Superior temporal gyrus (tissue), 1 donor: ENCODE data around the gene SNX21.
A peak's percentile ranks its signal among the peaks of the same experiment; 100 is the strongest.
"Not testable (repeated sequence)": the region's sequence is repeated elsewhere in the genome, so short reads cannot be mapped to it uniquely, and the experiment has no call there.

ENCODE experiments used
- DNase-seq: peaks from one replicate; pipeline ENCODE4 v3.0.0-alpha.2; 2016; ENCODE audit errors: extremely low spot score

The SNX21 gene

GRCh38 chr20:45850926-45851325 lies 17.3 kb downstream of the SNX21 start:
- no peak for DNase-seq

GRCh38 chr20:45851501-45851900 lies 17.9 kb downstream of the SNX21 start:
- DNase-seq: no peak

GRCh38 chr20:45852326-45852725 lies 18.7 kb downstream of the SNX21 start:
- no peak for DNase-seq

GRCh38 chr20:45853484-45853883 lies 19.9 kb downstream of the SNX21 start:
- no peak for DNase-seq

GRCh38 chr20:45857114-45857881 lies 23.7 kb downstream of the SNX21 start, which contains the start of the genes ACOT8 and ZSWIM3:
Gene ACOT8, minus strand, starts transcription at chr20:45857392. Its CDS starts 77 bp downstream, at chr20:45857315.
Gene ZSWIM3, plus strand, starts transcription at chr20:45857614. Its CDS starts 212 bp downstream, at chr20:45857826.
- peak; percentile 100 for DNase-seq

- DNase-seq: no peak
Observed at GRCh38 chr20:45857882-45858216, 24.2 kb downstream of the SNX21 start.

GRCh38 chr20:45859916-45860315 lies 26.3 kb downstream of the SNX21 start:
- DNase-seq: no peak

GRCh38 chr20:45860560-45861220 lies 27.1 kb downstream of the SNX21 start:
- DNase-seq: no peak

- DNase-seq: no peak
Observed at GRCh38 chr20:45861221-45862075, 27.8 kb downstream of the SNX21 start.

GRCh38 chr20:45863543-45864470 lies 30.2 kb downstream of the SNX21 start:
- no peak for DNase-seq

- no peak for DNase-seq
Observed at GRCh38 chr20:45866454-45866853, 32.9 kb downstream of the SNX21 start.

GRCh38 chr20:45867136-45867818 lies 33.7 kb downstream of the SNX21 start:
- no peak for DNase-seq

- DNase-seq: no peak
Observed at GRCh38 chr20:45867819-45868176, 34.2 kb downstream of the SNX21 start.

GRCh38 chr20:45872626-45873025 lies 39.0 kb downstream of the SNX21 start:
- no peak for DNase-seq

- no peak for DNase-seq
Observed at GRCh38 chr20:45873409-45874103, 40.0 kb downstream of the SNX21 start.

GRCh38 chr20:45874104-45874481 lies 40.5 kb downstream of the SNX21 start:
- DNase-seq: not testable (repeated sequence)

- no peak for DNase-seq
Observed at GRCh38 chr20:45874576-45874975, 41.0 kb downstream of the SNX21 start.

- no peak for DNase-seq
Observed at GRCh38 chr20:45878076-45878761, 44.6 kb downstream of the SNX21 start.

- DNase-seq: peak; percentile 100
Observed at GRCh38 chr20:45880988-45881788, 47.6 kb downstream of the SNX21 start, which contains the start of gene ZSWIM1. Gene ZSWIM1, plus strand, starts transcription at chr20:45881227. Its CDS starts 1,366 bp downstream, at chr20:45882593.
